Chondrocyte (in vitro differentiated cells): ENCODE data around the gene MFAP3L. TPM values are rescaled to one million over a fixed set of nuclear protein-coding genes. Genes with fewer than 3 reads are reported as not detected.
A peak's percentile ranks its signal among the peaks of the same experiment; 100 is the strongest.

Experiments used
- DNase-seq: peaks from one replicate; pipeline ENCODE4 v3.0.0; 2021; ENCODE audit warnings: mixed read lengths, low spot score
- H3K27ac Mint-ChIP-seq: one replicate; pipeline ENCODE4 v1.8.0; 2021; ENCODE audit warnings: mild to moderate bottlenecking, moderate library complexity, mixed read lengths; ENCODE audit not compliant: unreplicated experiment
- H3K27me3 Mint-ChIP-seq: 2 replicates; pipeline ENCODE4 v1.8.0; 2021; ENCODE audit warnings: low read depth, mixed read lengths
- H3K36me3 Mint-ChIP-seq: 2 replicates; pipeline ENCODE4 v1.8.0; 2021; ENCODE audit warnings: low read depth, mixed read lengths
- H3K4me1 Mint-ChIP-seq: 2 replicates; pipeline ENCODE4 v1.8.0; 2021; ENCODE audit warnings: low read depth, mild to moderate bottlenecking, mixed read lengths
- H3K4me3 Mint-ChIP-seq: one replicate; pipeline ENCODE4 v1.8.0; 2021; ENCODE audit warnings: mild to moderate bottlenecking, moderate library complexity, mixed read lengths; ENCODE audit not compliant: unreplicated experiment
- H3K9me3 Mint-ChIP-seq: 2 replicates; pipeline ENCODE4 v1.8.0; 2021; ENCODE audit warnings: low read depth, mixed read lengths
- total RNA-seq: library from RNA; stranded (reverse); gene quantifications from 3 replicates; pipeline ENCODE4 v1.2.1, GENCODE V29; 2021
- TF ChIP-seq, protein P1 (sequence below): fragments of 200-600 bp; sonication (generic); IDR thresholded peaks from 2 replicates; pipeline ENCODE4 v1.5.0; 2021; ENCODE audit warnings: antibody characterized with exemption, mild to moderate bottlenecking, moderate library complexity

MFAP3L gene
- total RNA-seq, 1 donor from 2014 or later = 13.1 TPM

DNA sequence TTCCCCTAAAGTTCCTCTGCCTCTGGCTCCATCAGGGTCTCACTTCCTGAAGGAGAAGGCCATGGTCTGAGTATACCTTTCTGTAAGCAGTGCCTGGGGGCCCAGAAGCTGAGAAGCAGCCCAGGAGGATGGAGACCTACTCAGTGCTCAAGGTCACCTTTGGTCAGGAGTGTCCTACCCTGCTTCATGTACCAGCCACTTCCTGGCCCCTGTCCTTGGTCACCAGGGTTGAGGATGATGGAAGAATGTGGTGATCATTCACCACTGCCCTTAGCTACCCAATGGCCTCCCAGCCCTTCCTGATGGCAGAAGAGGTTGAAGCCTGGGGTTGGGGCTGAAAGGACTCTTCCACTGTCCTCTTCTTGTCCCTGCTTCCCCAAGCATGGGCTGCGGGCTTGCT lies 9.0 kb upstream of the MFAP3L start:
- TF ChIP-seq, protein P1, sequence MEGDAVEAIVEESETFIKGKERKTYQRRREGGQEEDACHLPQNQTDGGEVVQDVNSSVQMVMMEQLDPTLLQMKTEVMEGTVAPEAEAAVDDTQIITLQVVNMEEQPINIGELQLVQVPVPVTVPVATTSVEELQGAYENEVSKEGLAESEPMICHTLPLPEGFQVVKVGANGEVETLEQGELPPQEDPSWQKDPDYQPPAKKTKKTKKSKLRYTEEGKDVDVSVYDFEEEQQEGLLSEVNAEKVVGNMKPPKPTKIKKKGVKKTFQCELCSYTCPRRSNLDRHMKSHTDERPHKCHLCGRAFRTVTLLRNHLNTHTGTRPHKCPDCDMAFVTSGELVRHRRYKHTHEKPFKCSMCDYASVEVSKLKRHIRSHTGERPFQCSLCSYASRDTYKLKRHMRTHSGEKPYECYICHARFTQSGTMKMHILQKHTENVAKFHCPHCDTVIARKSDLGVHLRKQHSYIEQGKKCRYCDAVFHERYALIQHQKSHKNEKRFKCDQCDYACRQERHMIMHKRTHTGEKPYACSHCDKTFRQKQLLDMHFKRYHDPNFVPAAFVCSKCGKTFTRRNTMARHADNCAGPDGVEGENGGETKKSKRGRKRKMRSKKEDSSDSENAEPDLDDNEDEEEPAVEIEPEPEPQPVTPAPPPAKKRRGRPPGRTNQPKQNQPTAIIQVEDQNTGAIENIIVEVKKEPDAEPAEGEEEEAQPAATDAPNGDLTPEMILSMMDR = no peak
- Mint-ChIP-seq H3K4me3 (no peak overlapping the region), H3K9me3 (no peaks in the 10 kb centered on the region), H3K27me3 (peaks cover 15% of the 10 kb centered on the region), H3K27ac (no peak overlapping the region), H3K36me3 (no peaks in the 10 kb centered on the region), H3K4me1 (no peaks in the 10 kb centered on the region)
- DNase-seq = no peak

DNA sequence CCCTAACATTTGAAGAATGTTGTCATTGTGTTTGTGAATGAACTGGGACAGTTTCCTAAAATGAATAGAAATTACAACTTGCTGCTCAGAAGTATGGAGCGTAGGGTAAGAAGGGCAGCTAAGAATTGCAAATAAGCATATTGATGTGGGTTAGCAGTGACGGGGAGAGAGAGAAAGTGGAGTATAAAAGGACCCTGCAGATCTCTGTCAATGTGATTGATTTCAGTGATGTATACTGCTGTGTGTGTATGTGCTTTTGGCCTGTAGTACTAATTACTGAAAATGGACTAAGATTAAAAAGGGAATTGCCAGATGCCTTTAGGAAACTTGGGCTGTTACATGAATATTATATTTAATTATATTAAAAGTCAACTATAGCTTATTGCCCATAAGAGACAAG lies 7.8 kb upstream of the MFAP3L start:
- H3K27ac Mint-ChIP-seq = no peak overlapping the region
- DNase-seq = no peak

DNA sequence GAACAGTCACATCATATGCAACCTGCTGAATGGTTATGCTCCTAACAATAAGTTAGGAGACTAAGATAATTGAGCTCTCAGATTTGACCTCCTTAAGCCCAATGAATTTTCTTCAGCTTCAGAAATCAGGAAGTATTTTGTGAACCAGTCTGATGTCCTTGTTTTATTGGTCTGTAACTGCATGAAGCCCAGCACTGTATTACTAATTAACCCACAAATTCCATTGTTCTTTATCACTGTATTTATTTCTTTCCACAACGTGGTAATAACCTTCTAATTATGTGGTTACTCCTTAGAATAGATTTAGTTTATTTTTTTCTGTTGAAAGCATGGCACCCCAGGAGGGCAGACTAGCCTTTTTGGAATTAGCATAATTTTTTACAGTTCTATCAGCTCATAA lies 3.9 kb upstream of the MFAP3L start:
- Mint-ChIP-seq H3K9me3 (peaks cover 5% of the 10 kb centered on the region), H3K4me1 (peaks cover 12% of the 10 kb centered on the region), H3K27me3 (peaks cover 14% of the 10 kb centered on the region), H3K4me3 (no peak overlapping the region), H3K36me3 (peaks cover 5% of the 10 kb centered on the region), H3K27ac (no peak overlapping the region)
- DNase-seq = no peak
- TF ChIP-seq, protein P1 = no peak

More for the DNA sequence above, 7.8 kb upstream of the MFAP3L start:
- no peaks in the 10 kb centered on the region for H3K4me1 Mint-ChIP-seq
- peaks cover 21% of the 10 kb centered on the region for H3K27me3 Mint-ChIP-seq
- H3K4me3 Mint-ChIP-seq = no peak overlapping the region
- no peaks in the 10 kb centered on the region for H3K9me3 Mint-ChIP-seq
- no peaks in the 10 kb centered on the region for H3K36me3 Mint-ChIP-seq
- TF ChIP-seq, protein P1 = no peak

DNA sequence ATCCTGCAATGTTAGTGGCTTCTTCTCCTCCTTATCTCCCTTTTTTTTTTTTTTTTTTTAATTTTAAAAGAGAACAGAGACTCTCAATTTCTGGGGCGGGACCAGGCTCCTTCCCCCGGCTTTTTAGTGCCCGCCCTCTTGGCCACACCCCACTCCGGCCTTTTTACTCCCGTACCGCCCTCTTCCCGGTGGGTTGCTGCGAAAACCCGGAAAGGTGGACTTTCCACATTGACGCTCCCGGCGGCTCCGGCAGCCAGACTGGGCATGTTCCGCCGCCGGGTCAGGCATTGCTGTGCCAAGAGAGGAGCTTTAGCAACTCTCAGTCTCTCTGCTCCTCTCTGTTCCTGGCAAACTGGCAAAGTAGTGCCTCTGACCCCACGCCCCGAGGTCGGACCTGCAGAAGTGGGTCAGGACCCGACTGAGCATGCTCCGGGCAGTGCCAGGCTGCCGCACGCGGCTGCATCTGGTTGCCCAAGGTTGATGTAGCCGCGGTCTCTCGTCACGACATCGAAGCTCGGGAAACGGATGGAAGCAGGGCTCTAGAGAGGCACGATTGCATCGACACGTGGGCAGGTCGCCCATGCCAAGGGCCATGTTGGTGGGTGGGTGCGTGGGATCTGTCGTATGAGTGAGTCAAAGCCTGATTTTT lies 1.1 kb upstream of the MFAP3L start:
- Mint-ChIP-seq H3K4me1 (peaks cover 13% of the 10 kb centered on the region), H3K36me3 (peaks cover 7% of the 10 kb centered on the region), H3K4me3 (peak overlapping the region; percentile 93), H3K27me3 (peaks cover 12% of the 10 kb centered on the region), H3K27ac (peak overlapping the region; percentile 97), H3K9me3 (peaks cover 5% of the 10 kb centered on the region)
- DNase-seq = peak; percentile 95
- TF ChIP-seq, protein P1 = no peak

DNA sequence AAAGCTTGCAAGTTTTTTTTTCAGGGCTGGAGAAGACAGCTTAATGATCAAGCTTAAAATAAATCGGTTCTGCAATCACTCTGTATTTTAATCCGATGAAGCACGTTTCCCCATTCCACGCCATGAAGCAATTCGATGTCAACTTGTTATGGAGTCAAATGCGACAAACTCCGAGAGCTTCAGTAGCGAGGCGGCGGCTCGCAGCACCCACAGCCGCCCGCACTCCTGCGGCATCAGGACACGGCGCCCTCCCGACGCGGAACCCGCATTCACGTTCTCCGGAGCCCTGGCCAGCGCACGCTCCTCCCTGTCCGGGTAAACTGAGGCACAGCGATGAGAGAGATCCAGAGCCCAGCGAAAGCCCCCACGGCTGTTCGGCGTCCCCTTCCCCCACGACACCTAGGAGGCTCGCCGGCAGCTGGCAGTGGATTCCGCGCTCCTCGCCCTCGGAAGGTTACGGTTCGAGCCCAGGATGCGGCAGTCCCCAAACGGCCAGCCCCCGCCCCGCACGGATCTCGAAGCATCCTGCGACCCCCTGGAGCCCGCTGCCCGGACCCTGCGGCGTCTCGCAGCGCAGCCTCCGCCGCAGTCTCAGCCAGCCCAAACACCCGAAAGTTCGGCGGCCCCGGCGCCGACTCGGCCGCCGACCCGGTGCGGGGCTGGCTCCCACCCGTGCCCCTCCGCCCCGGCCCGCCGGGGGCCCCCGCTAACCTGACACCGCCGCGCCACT lies 507 bp downstream of the MFAP3L start:
- DNase-seq = no peak
- peak overlapping the region; percentile 78 for H3K4me3 Mint-ChIP-seq
- TF ChIP-seq, protein P1 = no peak
- H3K9me3 Mint-ChIP-seq = peaks cover 5% of the 10 kb centered on the region
- H3K4me1 Mint-ChIP-seq = peaks cover 13% of the 10 kb centered on the region
- peaks cover 7% of the 10 kb centered on the region for H3K36me3 Mint-ChIP-seq
- H3K27me3 Mint-ChIP-seq = peaks cover 12% of the 10 kb centered on the region
- peak overlapping the region; percentile 32 for H3K27ac Mint-ChIP-seq
